ENCODE results near the gene YWHAQ. TPM values are rescaled to one million over a fixed set of nuclear protein-coding genes. Genes with fewer than 3 reads are reported as not detected.

The YWHAQ gene
- total RNA-seq, 4 donors from 2014 or later = 160 to 222 (median 168) TPM

DNA sequence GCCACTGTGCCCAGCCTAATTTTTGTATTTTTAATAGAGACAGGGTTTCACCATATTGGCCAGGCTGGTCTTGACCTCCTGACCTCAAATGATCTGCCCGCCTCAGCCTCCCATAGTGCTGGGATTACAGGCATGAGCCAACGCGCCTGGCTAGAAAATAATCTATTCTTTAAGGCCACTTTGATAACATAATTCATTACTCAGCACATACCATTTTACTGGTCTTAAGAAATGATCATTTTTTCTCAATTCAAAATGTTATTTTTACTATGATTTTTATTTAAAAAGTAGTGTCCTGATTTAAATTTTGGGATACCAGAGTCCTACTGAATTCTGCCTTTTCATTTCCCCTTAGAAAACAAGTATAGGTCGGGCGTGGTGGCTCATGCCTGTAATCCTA, 48.2 kb downstream of the YWHAQ start:
- TF ChIP-seq, protein P1, sequence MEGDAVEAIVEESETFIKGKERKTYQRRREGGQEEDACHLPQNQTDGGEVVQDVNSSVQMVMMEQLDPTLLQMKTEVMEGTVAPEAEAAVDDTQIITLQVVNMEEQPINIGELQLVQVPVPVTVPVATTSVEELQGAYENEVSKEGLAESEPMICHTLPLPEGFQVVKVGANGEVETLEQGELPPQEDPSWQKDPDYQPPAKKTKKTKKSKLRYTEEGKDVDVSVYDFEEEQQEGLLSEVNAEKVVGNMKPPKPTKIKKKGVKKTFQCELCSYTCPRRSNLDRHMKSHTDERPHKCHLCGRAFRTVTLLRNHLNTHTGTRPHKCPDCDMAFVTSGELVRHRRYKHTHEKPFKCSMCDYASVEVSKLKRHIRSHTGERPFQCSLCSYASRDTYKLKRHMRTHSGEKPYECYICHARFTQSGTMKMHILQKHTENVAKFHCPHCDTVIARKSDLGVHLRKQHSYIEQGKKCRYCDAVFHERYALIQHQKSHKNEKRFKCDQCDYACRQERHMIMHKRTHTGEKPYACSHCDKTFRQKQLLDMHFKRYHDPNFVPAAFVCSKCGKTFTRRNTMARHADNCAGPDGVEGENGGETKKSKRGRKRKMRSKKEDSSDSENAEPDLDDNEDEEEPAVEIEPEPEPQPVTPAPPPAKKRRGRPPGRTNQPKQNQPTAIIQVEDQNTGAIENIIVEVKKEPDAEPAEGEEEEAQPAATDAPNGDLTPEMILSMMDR (IDR thresholded peaks at IDR 0.05) = no peak
- no peak for DNase-seq (ENCODE audit: low spot score)
- no peak for ATAC-seq (ENCODE audit: low FRiP score)

DNA sequence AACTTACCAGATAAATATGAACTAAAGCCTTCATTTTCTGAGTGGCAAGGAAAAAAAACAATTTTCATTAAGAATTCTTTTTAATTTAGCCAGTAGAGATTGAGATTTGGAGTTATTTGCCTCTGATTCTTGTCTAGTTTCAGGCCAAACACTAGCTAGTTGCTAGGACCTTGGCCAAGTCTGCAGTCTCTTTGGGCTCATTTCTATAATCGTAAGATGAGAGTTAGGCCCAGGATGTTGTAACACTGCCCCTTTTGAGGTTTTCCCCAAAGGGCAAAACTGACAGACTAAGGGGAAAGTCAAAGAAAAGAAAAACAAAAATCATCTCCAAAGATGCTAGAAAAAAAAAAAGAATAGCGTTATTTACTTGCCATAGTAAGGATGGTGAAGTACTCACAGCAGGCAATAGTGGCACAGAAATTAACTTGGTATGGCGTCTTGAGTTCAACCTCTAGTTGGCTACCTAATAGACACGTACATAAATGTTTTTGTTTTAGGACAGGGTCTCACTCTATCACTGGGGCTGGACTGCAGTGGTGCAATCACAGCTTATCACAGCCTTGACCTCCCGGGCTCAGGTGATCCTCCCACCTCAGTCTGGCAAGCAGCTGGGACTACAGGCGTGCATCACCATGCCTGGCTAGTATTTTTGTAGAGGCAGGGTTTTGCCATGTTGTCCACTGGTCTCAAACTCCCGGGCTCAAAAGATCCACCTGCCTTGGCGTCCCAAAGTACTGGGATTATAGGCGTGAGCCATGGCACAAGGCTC, 52.1 kb downstream of the YWHAQ start:
- no peak for DNase-seq (ENCODE audit: low spot score)
- no peak for ATAC-seq (ENCODE audit: low FRiP score)
- TF ChIP-seq, protein P1 (IDR thresholded peaks at IDR 0.05) = no peak

DNA sequence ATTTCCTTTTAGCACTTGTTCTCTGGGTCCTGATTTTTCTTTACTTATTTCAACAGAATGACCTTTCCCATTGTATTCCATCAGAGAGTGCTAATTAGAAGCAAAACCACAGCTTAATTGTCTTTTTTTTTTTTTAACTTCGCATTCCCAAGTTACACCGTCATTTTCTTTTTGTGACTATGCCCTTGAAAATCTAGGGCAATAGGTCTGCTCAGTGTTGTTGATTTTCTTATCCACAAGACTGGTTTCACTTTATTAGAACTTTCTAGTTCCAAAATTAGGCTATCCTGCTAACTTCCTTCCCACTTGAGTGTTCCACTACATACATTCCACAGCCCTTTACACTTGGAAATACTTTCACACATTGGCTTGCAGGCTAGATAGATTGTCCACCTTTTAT, 56.5 kb downstream of the YWHAQ start:
- TF ChIP-seq, protein P1 (IDR thresholded peaks at IDR 0.05) = no peak
- DNase-seq (ENCODE audit: low spot score) (no peak), ATAC-seq (ENCODE audit: low FRiP score) (no peak)

DNA sequence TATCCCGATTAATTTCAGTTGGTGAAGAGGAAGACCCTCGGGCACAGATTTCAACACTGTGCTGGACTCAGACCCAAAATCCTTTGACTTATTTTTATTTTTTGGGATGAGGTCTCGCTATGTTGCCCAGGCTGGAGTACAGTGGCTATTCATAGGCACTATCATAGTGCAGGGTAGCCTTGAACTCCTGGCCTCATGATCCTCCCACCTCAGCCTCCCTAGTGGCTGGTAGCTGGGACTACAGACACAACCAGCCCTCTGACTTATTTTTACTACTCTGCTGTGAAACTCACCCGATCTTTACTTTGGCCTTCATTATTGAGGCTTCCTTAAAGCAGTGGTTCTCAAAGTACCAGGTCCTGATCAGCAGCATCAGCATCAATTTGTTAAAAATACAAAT, 57.0 kb downstream of the YWHAQ start:
- TF ChIP-seq, protein P1 (IDR thresholded peaks at IDR 0.05) = no peak
- ATAC-seq (ENCODE audit: low FRiP score) (no peak), DNase-seq (ENCODE audit: low spot score) (no peak)

DNA sequence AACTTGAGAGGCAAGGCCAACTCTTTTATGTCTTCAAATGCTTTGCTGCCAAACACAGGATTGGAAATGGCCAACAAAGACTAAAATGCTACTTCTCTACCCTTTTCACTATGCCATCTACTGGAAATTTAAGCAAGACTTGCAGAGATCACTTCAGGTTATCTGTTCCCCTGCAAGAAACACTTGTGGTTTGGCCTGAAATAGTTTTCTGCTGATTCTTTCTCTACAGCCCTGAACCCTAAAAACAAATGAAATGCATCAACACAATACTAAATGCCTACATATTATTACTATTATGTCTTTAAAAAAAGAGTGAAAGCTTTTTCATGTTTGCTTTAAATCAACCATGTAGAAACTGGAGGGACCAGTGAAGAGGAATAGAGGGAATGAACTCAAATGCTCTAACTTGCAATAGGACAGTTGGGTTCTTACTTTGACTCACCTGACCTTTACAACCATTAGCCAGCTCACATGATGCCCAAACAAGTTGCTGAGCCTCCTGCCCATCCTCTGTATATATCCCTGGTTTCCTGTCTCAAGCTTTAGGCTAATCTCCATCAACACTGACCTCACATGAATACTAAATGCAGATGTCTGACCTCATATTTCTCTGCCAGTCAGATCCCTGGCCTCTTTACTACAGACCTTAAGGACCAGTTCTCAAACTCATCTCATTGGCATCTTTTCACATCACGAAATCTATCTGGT, 57.6 kb downstream of the YWHAQ start:
- ATAC-seq (ENCODE audit: low FRiP score) (no peak), DNase-seq (ENCODE audit: low spot score) (no peak)
- TF ChIP-seq, protein P1 (IDR thresholded peaks at IDR 0.05) = no peak

DNA sequence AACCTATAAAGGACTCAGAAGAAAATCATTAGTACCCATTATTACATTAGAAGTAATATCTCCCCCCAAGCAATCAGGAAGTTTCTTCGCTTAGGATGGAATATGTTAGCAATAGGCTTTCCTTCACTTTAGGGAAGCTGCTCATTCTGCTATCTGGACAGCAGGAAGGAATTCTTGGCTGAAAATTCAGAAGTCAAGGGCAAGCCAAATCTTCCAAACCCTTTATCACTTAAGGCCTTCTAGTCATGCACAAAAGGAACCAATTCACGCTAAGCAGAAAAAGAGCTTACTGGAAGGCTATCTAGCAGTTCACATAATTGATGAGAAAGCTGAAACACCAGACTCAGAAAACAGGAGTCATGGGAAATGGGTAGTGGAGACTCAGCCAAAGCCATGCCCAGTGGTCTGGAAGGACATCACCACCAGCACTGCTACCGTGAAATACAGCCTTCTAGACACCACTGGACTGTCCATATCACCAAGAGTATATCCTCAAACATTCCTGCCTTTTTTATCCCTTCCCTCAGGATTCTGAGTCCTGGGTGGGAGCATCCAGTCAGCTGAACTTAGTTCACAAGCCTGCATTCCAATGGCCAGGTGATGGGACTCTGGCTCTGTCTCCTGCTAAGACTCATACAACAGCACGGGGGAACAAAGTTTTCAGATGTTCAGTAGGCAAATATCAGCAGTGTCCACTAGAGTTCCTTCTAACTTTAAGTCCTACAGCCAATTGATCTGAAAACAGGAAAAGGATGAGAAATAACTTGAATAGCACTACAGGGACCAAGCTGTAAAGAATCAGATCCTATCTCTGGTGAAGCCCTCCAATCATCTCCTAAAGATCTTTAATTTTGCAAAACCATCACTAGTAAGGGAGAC, 60.4 kb downstream of the YWHAQ start:
- ATAC-seq (ENCODE audit: low FRiP score) = peak; percentile 26
- TF ChIP-seq, protein P1 (IDR thresholded peaks at IDR 0.05) = no peak
- no peak for DNase-seq (ENCODE audit: low spot score)

Measured in omental fat pad (tissue), 4 donors.